Fibroblast of the aortic adventitia (primary cell): ENCODE data around the gene LMLN. TPM values are rescaled to one million over a fixed set of nuclear protein-coding genes. Genes with fewer than 3 reads are reported as not detected.
A peak's percentile ranks its signal among the peaks of the same experiment; 100 is the strongest.

Experiments used
- DNase-seq: peaks from one replicate; pipeline ENCODE4 v3.0.0-alpha.2; 2010; ENCODE audit warnings: low read depth
- H3K4me3 ChIP-seq: 2 replicates; pipeline ENCODE4 v1.5.1; 2011; ENCODE audit warnings: low read depth, mild to moderate bottlenecking, control low read depth, low read length, moderate library complexity
- total RNA-seq: library from RNA; depleted of rRNA; stranded (reverse); fragments of >200 nt; gene quantifications from 2 replicates; pipeline ENCODE4 v1.2.3, GENCODE V29; 2012; ENCODE audit warnings: low replicate concordance
- TF ChIP-seq, protein P1 (sequence below): IDR thresholded peaks from 2 replicates; pipeline ENCODE4 v1.5.1; 2011; ENCODE audit warnings: mild to moderate bottlenecking, low read length, control low read depth, inconsistent platforms; ENCODE audit not compliant: insufficient read depth

The LMLN gene
- total RNA-seq, 1 donor, result 9.2 TPM

DNA sequence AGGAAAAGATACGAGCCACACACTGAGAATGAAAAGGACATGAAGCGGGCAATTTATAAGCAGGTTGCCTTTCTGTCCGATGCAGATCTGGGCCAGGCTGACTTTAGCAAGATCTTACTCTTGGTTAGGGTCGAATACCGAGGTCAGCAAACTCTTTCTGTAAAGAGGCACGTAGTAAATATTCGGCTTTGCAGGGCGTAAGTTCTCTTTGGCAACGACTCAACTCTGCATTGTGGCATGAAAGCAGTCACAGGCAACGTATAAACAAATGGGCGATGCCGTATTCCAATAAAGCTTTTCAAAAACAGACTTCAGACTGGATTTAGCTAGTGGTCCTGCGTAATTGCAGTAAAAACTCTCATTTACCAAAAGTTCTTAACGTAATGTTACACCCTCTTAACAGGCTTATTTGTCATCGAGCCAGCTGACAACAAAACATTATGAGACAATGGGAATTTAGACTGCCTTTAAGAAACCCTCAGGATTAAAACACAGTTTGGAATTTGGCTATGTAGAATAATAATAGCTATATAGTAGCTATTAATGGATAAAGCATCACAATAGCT is 23.1 kb upstream of the LMLN start:
- no peak overlapping the region for H3K4me3 ChIP-seq
- TF ChIP-seq, protein P1, sequence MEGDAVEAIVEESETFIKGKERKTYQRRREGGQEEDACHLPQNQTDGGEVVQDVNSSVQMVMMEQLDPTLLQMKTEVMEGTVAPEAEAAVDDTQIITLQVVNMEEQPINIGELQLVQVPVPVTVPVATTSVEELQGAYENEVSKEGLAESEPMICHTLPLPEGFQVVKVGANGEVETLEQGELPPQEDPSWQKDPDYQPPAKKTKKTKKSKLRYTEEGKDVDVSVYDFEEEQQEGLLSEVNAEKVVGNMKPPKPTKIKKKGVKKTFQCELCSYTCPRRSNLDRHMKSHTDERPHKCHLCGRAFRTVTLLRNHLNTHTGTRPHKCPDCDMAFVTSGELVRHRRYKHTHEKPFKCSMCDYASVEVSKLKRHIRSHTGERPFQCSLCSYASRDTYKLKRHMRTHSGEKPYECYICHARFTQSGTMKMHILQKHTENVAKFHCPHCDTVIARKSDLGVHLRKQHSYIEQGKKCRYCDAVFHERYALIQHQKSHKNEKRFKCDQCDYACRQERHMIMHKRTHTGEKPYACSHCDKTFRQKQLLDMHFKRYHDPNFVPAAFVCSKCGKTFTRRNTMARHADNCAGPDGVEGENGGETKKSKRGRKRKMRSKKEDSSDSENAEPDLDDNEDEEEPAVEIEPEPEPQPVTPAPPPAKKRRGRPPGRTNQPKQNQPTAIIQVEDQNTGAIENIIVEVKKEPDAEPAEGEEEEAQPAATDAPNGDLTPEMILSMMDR, result no peak
- no peak for DNase-seq

DNA sequence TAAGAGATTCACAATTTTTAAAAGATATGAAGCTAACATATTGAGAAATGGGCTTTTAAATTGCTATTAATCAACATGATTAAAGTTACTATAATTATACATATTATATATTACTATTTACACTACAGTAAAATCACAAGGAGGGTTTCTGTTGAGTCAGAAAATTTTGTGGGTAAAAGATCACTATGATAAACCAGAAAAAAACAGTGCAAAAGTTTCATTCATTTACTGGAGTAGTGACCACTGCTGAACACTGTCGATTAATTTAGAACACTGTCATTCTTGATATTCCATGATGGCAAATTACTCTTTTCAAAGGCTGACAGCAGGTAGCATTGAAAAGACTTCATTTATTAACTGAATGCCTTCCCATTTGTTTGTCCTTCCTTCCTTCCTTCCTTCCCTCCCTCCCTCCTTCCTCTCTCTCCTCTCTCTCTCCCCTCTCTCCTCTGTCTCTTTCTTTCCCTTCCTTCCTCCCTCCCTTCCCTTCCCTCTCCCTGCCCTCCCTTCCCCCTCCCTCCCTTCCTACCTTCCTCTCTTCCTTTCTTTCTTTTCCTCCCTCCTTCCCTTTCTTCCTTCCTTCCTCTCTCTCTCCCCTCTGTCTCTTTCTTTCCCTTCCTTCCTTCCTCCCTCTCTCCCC is 19.2 kb upstream of the LMLN start:
- no peak overlapping the region for H3K4me3 ChIP-seq
- TF ChIP-seq, protein P1, result no peak
- no peak for DNase-seq

DNA sequence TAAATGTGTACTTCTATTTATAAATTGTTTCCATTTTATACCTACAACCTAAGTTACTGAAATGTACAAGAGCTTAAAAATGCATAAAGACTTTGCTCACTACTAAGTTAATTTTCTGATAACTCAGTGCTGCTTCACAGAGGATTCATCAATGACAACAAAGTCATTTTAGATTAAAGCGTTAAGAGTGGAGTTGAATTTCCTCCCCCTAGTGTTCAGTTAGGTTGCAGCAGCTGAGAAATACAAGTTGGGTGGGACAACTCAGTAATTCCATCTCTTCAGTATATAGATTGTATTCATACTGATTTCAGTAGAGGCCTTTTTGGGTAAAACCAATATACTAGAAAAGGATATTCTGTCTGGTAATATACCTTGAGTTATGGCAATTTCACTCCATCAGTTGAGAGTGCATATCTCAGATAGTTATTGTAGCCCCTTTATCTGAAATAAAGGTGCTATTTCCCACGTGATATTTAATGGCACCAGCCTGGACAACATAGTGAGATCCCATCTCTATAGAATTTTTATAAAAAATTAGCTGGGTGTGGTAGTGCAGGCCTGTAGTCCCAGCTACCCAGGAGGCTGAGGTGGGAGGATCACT is 17.0 kb upstream of the LMLN start:
- H3K4me3 ChIP-seq, result no peak overlapping the region
- peak; percentile 69 for DNase-seq
- TF ChIP-seq, protein P1, result peak; percentile 90

DNA sequence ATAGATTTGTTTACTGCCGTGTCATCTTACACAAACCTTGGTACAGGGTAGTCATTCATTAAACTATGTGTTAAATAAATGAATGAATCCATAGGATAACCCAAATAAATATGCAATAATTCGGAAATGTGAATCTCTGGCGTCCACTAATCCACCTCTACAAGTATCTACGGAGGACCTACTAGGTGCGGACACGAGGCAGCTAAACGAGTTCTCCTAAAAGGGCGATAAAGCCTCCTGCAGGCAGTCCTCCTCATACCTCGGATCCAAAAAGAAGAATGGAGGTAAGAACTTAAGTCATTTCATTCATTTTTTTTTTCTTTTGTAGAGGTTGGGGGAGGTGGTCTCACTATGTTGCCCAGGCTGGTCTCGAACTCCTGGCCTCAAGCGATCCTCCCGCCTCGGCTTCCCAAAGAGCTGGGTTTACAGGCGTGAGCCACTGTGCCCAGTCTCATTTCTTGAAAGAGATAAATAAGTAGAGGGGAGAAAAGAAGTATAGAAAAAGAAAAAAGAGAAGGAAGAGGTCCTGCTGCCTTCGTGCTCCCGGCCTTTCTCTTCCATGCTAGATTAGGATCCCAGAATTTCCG is 10.7 kb upstream of the LMLN start:
- DNase-seq, result no peak
- peak overlapping the region; percentile 87 for H3K4me3 ChIP-seq
- TF ChIP-seq, protein P1, result no peak

DNA sequence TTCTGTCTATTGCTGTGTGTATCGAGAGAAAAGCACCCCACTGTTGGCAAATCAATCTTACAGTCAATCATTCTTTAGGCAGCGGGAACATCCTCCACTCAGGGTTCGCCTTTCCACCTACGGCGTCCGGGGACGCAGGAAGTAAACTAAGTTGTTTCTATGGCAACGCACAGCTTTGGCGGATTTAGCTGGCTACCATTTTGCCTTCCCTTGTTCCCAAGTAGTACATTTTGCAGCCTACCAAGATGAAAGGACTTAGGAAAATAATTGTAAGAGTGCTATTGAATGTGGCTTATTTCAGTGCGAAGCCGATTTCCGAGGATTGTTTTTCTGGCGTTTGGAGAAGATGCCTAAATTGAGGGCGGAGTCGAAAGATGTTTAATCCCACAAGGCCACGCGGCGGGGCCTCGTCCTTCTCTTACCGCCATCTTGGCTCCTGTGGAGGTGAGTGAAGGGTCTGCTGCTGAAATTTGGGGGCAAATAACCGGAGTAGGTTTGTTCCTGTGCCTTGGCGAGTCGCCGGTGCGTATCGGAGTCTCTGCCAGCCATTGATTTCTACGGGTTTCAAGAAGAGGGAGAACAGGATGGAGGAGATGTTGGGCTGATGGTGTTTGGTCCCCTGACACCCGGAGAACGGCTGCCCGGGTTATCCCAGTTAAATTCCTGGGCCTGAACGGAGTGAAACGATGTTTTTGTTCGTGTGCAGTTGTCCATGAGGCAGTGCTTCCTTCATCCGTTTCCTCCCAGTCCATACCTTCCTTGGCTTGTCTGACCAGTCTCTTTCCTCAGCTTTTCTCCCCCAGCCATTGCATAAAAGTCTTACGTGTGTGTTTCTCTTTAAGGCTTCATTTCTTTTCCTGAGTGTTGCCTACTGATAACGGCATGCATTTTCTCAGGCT is 10.0 kb upstream of the LMLN start, which contains the start of gene RPL35A:
Gene RPL35A (plus strand): TSS at position 413 of the 899 bp plus-strand sequence. CDS start 778 bp downstream, outside the sequence.
- H3K4me3 ChIP-seq, result peak within 1 kb of the TSS; percentile 87
- TF ChIP-seq, protein P1, result no peak
- DNase-seq, result peak; percentile 98

DNA sequence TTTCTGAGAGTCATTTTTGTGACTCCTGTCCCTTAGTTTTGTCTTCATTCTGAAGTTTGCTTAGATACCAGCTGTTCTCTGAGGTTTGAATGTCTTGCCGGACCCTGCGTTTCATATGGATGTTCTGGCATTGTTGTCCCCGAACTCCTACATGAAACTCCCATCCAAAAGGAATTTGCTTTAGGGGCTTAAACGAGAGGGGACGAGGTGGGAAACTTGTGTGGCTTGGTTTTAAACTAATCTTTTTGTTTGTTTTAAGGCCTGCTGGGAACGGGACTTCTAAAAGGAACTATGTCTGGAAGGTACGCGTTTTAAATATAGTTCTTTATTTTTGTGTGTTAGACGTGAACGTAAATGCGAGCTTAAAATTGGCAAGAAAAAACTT is 9.3 kb upstream of the LMLN start:
- H3K4me3 ChIP-seq, result peak overlapping the region; percentile 87
- TF ChIP-seq, protein P1, result no peak
- no peak for DNase-seq
